Renal cortical epithelial cell (primary cell): Measurements from ENCODE around the gene TGFBR2. TPM values are rescaled to one million over a fixed set of nuclear protein-coding genes. Genes with fewer than 3 reads are reported as not detected.

Source experiments
- DNase-seq: peaks from one replicate; pipeline ENCODE4 v3.0.0-alpha.2; 2011; ENCODE audit warnings: low read depth
- total RNA-seq: library from RNA; depleted of rRNA; stranded (reverse); fragments of >200 nt; gene quantifications from 2 replicates; pipeline ENCODE4 v1.2.3, GENCODE V29; 2014

TGFBR2 gene
- total RNA-seq, 1 donor from 2014 or later, result 258 TPM

- DNase-seq, result no peak
These were observed 67.3 kb downstream of the TGFBR2 start for GRCh38 chr3:30673425-30674341.

GRCh38 chr3:30675006-30675405 lies 68.6 kb downstream of the TGFBR2 start:
- DNase-seq, result no peak

- no peak for DNase-seq
These were observed 69.4 kb downstream of the TGFBR2 start for GRCh38 chr3:30675774-30676173.

GRCh38 chr3:30676424-30677346 lies 70.3 kb downstream of the TGFBR2 start:
- DNase-seq, result no peak

- DNase-seq, result no peak
These were observed 70.9 kb downstream of the TGFBR2 start for GRCh38 chr3:30677347-30677685.

GRCh38 chr3:30679045-30679444 lies 72.6 kb downstream of the TGFBR2 start:
- no peak for DNase-seq

- no peak for DNase-seq
These were observed 74.6 kb downstream of the TGFBR2 start for GRCh38 chr3:30680789-30681648.

- DNase-seq, result no peak
These were observed 75.3 kb downstream of the TGFBR2 start for GRCh38 chr3:30681649-30682211.

- no peak for DNase-seq
These were observed 76.2 kb downstream of the TGFBR2 start for GRCh38 chr3:30682434-30683155.

- no peak for DNase-seq
These were observed 77.4 kb downstream of the TGFBR2 start for GRCh38 chr3:30683769-30684168.

- DNase-seq, result no peak
These were observed 78.0 kb downstream of the TGFBR2 start for GRCh38 chr3:30684356-30684755.

- DNase-seq, result peak; percentile 57
These were observed 78.9 kb downstream of the TGFBR2 start for GRCh38 chr3:30685267-30685667.

- no peak for DNase-seq
These were observed 79.8 kb downstream of the TGFBR2 start for GRCh38 chr3:30686176-30686575.

GRCh38 chr3:30686799-30687198 lies 80.4 kb downstream of the TGFBR2 start:
- DNase-seq, result no peak

GRCh38 chr3:30687930-30688570 lies 81.6 kb downstream of the TGFBR2 start:
- DNase-seq, result no peak

- peak; percentile 85 for DNase-seq
These were observed 82.6 kb downstream of the TGFBR2 start for GRCh38 chr3:30688776-30689641.

- DNase-seq, result no peak
These were observed 83.8 kb downstream of the TGFBR2 start for GRCh38 chr3:30690199-30690598.

- no peak for DNase-seq
These were observed 85.0 kb downstream of the TGFBR2 start for GRCh38 chr3:30691249-30691880.

GRCh38 chr3:30691944-30692343 lies 85.5 kb downstream of the TGFBR2 start:
- no peak for DNase-seq
